Dendritic cell treated with granulocyte-macrophage colony-stimulating factor and Interleukin-4, amounts not matched to agents 40 ng/mL and 50 ng/mL, for 4 days (primary cell): ENCODE data around the gene EPS8L2.

Experiments used
- H3K27ac Mint-ChIP-seq: one replicate; pipeline ENCODE4 v1.8.0; 2022; ENCODE audit warnings: mild to moderate bottlenecking, mixed read lengths
- H3K27me3 Mint-ChIP-seq: one replicate; pipeline ENCODE4 v1.8.0; 2022; ENCODE audit warnings: mild to moderate bottlenecking, mixed read lengths
- H3K36me3 Mint-ChIP-seq: one replicate; pipeline ENCODE4 v1.8.0; 2022; ENCODE audit warnings: low read depth, mixed read lengths
- H3K4me1 Mint-ChIP-seq: one replicate; pipeline ENCODE4 v1.8.0; 2022; ENCODE audit warnings: low read depth, mixed read lengths
- H3K4me3 Mint-ChIP-seq: one replicate; pipeline ENCODE4 v1.8.0; 2022; ENCODE audit warnings: mild to moderate bottlenecking, moderate library complexity, mixed read lengths
- H3K9me3 Mint-ChIP-seq: one replicate; pipeline ENCODE4 v1.8.0; 2022; ENCODE audit warnings: mixed read lengths
- intact Hi-C: fragments of 100-400 bp; cut with micrococcal nuclease; formaldehyde crosslinking; loops from one replicate; pipeline ENCODE4 v1.15.0; 2022

EPS8L2 gene

DNA sequence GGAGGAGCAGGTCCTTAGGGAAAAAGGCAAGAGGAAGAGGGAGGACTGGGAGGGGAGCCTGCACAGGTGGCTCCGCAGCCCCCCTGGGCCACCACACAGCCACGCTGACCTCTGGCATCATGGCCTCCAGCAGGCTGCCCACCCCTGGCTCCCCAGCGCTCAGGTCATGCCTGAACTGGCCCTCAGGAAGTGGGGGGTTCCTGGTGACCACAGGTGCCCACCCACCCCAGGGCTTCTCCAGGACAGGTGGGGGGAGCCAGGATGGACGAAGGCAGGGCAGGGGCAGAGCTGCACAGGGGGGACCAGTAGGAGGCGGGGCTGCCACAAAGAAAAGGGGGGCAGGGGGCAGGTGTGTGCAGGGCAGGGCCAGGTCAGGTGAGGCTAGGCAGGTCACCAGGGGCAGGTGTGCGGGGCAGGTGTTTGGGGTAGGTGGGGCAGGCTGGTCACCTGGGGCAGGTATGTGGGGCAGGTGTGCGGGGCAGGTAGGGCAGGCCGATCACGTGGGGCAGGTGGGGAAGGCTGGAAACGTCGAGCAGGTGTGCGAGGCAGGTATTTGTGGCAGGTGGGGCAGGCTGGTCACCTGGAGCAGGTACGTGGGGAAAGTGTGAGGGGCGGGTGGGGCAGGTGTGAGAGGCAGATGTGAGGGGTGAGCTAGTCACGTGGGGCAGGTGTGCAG is 12.0 kb upstream of the EPS8L2 start:
- peak overlapping the region; percentile 76 for H3K4me3 Mint-ChIP-seq
- peak overlapping the region; percentile 79 for H3K27ac Mint-ChIP-seq
- intact Hi-C loops: loop anchor here (2.0 kb wide), 1 partner anchor 77 kb away; no protein-coding TSS in a partner anchor
- peaks cover 37% of the 10 kb centered on the region for H3K36me3 Mint-ChIP-seq
- no peaks in the 10 kb centered on the region for H3K9me3 Mint-ChIP-seq
- H3K4me1 Mint-ChIP-seq: peaks cover 48% of the 10 kb centered on the region
- H3K27me3 Mint-ChIP-seq: no peaks in the 10 kb centered on the region

DNA sequence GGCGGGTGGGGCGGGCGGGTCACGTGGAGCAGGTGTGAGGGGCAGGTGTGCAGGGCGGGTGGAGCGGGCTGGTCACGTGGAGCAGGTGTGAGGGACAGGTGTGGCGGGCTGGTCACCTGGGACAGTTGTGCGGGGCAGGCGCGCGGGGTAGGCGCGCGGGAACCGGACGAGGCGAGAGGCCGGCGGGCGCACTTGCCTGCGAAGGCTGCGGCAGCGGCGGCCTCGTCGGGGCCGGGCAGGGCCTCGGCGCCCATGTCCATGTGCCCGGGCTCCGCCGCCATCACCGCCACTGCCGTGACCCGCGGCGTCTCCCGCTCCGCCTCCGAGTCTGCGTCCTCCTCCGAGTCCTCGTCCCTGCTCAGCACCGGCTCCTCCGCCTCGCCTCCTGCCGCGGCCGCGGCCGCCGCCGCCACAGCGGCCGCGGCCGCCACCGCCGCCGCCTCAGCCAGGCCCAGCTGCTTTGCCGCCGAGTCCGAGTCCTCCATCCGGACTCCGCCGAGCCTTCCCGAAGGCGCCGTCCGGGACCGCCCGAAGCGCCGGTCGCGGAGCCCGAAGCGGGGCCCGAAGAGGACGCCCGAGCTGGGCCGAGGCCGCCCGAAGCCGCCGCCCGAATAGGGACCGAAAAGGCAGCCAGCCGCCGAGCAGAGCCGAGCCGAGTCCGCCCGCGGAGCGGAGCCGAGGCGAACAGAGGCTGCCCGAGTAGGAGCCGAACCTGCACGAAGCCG is 11.3 kb upstream of the EPS8L2 start, which contains the start of gene DEAF1:
TSS of gene DEAF1 (minus strand) at position 660 of the 725 bp plus-strand sequence. CDS start at position 485, 175 bp downstream.
- H3K9me3 Mint-ChIP-seq: no peaks in the 10 kb centered on the region
- H3K27me3 Mint-ChIP-seq: no peaks in the 10 kb centered on the region
- H3K27ac Mint-ChIP-seq: peak within 1 kb of the TSS; percentile 98
- intact Hi-C loops: loop anchor here (2.0 kb wide), 1 partner anchor 78 kb away; no protein-coding TSS in a partner anchor
- H3K36me3 Mint-ChIP-seq: peaks cover 34% of the 10 kb centered on the region
- peaks cover 52% of the 10 kb centered on the region for H3K4me1 Mint-ChIP-seq
- H3K4me3 Mint-ChIP-seq: peak within 1 kb of the TSS; percentile 76

DNA sequence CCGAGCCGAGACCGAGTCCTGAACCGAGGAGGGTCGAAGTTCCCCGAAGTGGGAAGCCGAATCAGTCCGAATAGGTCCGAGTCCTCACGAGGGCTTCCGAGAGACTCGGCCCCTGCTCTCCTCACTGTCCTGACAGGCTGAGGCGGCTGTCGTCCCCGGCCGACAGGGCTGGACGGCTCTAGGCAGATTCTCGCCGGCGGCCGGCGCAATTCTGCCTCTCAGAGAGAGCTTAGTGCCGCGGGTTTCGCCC is 10.8 kb upstream of the EPS8L2 start:
- peaks cover 57% of the 10 kb centered on the region for H3K4me1 Mint-ChIP-seq

DNA sequence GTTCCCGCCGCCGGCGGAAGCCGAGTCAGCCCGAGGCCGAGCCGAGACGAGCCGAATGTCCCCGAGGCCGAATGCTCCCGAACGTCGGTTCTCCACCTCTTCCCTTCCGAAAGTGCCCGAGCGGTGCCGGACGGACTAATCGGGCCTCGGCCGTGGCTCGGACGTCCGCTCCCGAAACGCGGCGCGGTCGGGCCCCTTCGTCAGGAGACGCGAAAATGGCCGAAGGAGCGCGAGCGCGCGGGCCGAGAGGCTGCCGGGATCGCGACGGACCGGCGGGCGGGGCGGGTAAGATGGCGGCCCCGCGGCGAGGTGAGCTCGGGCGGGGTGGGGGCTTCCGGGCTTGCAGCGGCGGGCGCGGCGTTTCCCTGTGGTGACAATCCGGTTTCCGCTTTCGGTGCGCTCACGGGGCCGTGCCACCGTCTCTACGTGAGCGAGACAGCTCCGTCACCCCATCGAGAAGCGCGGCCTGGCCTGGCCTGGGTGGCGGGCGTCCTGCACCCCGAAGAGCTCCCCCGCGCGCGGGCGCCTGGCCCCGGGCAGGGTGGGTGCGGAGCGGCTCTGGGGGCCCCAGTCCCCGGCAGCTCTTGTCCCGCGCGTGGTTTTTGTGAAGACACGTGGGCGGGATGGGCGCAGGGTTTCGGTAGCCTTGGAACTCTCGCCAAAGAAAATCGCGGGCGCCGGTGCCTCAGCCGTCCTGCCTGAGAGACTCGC is 10.3 kb upstream of the EPS8L2 start, which contains the start of gene TMEM80:
TSS of gene TMEM80 (plus strand) at position 279 of the 711 bp plus-strand sequence. CDS start at position 291, 12 bp downstream.
- peaks cover 58% of the 10 kb centered on the region for H3K4me1 Mint-ChIP-seq
- no peaks in the 10 kb centered on the region for H3K27me3 Mint-ChIP-seq
- peak within 1 kb of the TSS; percentile 98 for H3K27ac Mint-ChIP-seq
- H3K36me3 Mint-ChIP-seq: peaks cover 38% of the 10 kb centered on the region
- no peaks in the 10 kb centered on the region for H3K9me3 Mint-ChIP-seq
- intact Hi-C loops: loop anchor here (2.0 kb wide), 1 partner anchor 79 kb away; no protein-coding TSS in a partner anchor
- peak within 1 kb of the TSS; percentile 76 for H3K4me3 Mint-ChIP-seq

More for the DNA sequence above, 10.8 kb upstream of the EPS8L2 start:
- intact Hi-C loops: loop anchor here (2.0 kb wide), 1 partner anchor 78 kb away; no protein-coding TSS in a partner anchor
- Mint-ChIP-seq H3K27ac (peak overlapping the region; percentile 98), H3K4me3 (peak overlapping the region; percentile 76), H3K36me3 (peaks cover 35% of the 10 kb centered on the region), H3K27me3 (no peaks in the 10 kb centered on the region), H3K9me3 (no peaks in the 10 kb centered on the region)

DNA sequence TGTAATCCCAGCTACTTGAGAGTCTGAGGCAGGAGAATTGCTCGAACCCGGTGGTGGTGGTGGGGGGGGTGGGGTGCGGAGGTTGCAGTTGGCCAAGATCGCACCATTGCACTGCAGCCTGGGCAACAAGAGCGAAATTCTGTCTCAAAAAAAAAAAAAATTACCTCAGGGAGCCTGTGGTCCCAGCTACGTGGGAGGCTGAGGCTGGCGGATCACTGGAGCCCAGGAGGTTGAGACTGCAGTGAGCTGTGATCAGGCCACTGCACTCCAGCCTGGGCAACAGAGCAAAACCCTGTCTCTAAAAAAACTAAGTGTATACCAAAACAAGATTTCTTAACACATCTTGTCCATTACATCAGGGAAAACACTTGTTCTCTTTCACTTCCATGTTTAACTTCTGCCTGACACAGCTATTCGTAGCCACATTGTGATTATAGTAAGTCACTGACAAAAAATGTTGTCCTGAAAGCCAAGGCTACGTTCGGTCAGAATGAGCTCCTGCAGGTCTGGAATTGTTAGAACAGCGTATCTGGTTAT is 9.0 kb upstream of the EPS8L2 start:
- H3K36me3 Mint-ChIP-seq: peaks cover 44% of the 10 kb centered on the region
- peak overlapping the region; percentile 98 for H3K27ac Mint-ChIP-seq
- H3K4me1 Mint-ChIP-seq: peaks cover 63% of the 10 kb centered on the region
- intact Hi-C loops: no loop called here
- H3K4me3 Mint-ChIP-seq: peak overlapping the region; percentile 76
- H3K9me3 Mint-ChIP-seq: no peaks in the 10 kb centered on the region
- H3K27me3 Mint-ChIP-seq: no peaks in the 10 kb centered on the region

DNA sequence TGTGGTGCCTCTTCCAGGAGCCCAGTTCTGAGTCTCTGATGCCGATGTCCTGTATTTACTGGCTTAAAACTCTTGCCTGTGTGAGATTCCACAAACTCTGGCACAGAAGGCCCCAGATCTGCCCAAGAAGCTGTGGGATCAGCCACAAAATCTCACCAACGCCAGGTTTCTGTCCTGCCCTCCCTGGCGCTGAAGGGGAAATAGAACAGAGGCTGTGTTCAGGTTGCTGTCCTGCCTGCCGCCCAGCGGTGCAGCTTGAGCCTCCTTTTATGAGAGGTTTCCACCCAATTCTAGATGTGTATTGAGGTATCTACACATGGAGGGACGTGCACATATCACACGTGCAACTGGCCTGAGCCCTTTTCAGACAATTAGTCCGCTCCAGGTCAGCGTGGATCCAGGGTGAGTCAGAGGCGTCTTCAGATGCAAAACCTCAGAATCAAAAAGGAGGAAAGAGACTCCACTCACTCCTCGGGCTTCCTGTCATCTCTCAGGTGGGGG is 8.2 kb upstream of the EPS8L2 start:
- intact Hi-C loops: no loop called here
- H3K9me3 Mint-ChIP-seq: no peaks in the 10 kb centered on the region
- H3K27me3 Mint-ChIP-seq: no peaks in the 10 kb centered on the region
- peaks cover 53% of the 10 kb centered on the region for H3K36me3 Mint-ChIP-seq
- peak overlapping the region; percentile 41 for H3K4me3 Mint-ChIP-seq
- peak overlapping the region; percentile 98 for H3K27ac Mint-ChIP-seq
- H3K4me1 Mint-ChIP-seq: peaks cover 69% of the 10 kb centered on the region

DNA sequence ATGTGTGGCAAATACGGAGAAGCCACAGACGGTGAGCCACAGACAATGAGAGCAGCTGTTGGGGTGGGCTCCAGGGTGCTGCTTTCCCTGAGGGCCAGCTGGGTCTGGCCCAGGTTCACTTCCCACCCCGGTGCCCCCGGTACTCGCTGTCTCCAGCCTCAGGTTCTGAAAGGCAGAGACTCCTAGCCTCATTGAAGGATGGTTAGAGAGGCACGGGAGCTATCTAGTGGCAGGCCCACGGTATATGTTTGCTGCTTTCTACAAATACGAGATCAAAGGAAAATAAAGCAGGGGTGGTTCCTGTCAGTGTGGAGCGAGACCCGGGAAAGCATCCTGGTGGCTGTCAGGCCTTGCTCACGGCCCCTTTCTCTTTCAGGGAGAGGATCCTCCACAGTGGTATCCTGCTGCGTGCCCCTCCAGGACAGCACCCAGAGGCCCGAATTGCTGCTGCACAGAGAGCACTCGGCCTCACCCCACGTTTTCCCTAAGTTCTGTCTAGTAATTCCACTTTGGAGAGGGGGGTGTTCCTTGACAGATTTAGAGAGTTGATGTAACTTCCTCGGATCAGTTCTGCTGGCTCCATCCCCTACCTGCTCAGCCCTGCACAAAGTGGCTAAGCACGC is 7.4 kb upstream of the EPS8L2 start:
- Mint-ChIP-seq H3K4me1 (peaks cover 68% of the 10 kb centered on the region), H3K27me3 (no peaks in the 10 kb centered on the region), H3K9me3 (no peaks in the 10 kb centered on the region), H3K4me3 (no peak overlapping the region), H3K27ac (peak overlapping the region; percentile 98), H3K36me3 (peaks cover 57% of the 10 kb centered on the region)
- intact Hi-C loops: no loop called here

DNA sequence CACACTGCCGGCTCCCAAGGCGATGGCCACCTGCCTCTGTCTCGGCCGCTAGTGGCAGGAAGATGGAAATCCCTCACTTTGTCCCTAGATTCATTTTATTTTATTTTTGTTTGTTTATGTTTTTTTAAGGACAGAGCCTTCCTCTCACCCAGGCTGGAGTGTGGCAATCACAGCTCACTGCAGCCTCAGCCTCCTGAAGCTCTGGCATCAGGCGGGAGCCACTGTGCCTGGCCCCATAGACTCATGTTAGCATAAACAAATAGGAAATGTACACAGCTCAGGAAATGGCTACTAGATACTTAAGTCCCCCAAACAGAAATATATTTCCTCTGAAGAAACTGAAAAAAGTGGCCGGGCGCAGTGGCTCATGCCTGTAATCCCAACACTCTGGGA is 6.9 kb upstream of the EPS8L2 start:
- intact Hi-C loops: no loop called here
- peaks cover 63% of the 10 kb centered on the region for H3K4me1 Mint-ChIP-seq
- H3K27ac Mint-ChIP-seq: no peak overlapping the region
- H3K27me3 Mint-ChIP-seq: no peaks in the 10 kb centered on the region
- H3K4me3 Mint-ChIP-seq: no peak overlapping the region
- H3K36me3 Mint-ChIP-seq: peaks cover 62% of the 10 kb centered on the region
- H3K9me3 Mint-ChIP-seq: no peaks in the 10 kb centered on the region

DNA sequence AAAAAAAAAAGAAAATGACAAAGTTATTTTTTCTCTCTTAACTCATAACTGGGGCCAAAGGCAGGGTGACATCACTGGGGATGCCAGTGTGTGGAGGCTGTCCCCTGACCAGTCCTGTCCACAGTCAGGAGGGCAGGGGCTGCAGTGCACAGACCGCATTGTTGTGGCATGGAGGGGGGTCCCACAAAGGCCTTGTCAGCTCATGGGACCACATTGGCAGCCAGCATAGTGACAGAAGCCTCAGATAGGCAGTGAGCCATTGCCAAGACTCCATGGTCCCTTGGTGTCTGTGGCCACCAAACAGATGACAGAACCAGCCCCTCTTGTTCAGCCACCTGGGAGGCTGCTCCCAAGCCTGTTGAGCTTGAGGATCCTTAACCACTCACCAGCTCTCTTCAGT is 6.3 kb upstream of the EPS8L2 start:
- Mint-ChIP-seq H3K9me3 (no peaks in the 10 kb centered on the region), H3K4me3 (no peak overlapping the region), H3K4me1 (peaks cover 62% of the 10 kb centered on the region), H3K36me3 (peaks cover 68% of the 10 kb centered on the region), H3K27ac (no peak overlapping the region), H3K27me3 (peaks cover 4% of the 10 kb centered on the region)
- intact Hi-C loops: no loop called here

DNA sequence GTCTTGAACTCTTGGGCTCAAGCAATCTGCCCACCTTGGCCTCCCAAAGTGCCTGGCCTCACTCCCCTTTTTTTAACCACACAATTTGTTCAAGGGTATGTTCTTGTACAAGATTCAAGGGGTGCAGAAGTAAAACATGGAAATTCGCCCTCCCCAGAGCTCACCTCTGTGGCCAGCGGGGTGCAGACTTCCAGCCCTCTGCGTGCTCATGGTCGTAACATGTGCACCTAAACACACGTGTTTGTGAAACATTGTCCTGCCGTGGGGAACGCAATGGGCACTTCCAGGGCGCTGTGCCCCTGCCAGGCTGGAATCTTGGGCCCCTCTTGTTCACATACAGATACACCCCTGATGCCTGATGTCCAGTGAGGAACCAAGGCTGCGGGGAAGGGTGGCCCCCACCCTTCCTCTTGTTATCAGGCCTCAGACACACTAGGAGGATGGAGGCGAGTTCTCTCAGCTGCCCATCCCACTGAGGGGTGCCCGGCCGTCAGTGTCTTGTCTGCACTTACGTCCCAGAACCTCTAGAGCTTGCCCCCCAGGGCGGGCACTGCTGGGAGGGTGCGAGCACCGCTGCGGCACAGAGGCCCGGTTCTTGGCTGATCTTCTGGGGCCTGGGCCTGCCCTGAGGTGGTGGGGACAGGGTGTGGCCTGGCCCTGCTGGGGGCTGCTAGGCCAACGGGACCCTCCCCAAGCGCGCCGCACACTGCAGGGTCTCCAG is 4.1 kb upstream of the EPS8L2 start:
- Mint-ChIP-seq H3K4me3 (no peak overlapping the region), H3K9me3 (no peaks in the 10 kb centered on the region), H3K36me3 (peaks cover 70% of the 10 kb centered on the region), H3K4me1 (peaks cover 64% of the 10 kb centered on the region), H3K27me3 (peaks cover 19% of the 10 kb centered on the region), H3K27ac (no peak overlapping the region)
- intact Hi-C loops: no loop called here

DNA sequence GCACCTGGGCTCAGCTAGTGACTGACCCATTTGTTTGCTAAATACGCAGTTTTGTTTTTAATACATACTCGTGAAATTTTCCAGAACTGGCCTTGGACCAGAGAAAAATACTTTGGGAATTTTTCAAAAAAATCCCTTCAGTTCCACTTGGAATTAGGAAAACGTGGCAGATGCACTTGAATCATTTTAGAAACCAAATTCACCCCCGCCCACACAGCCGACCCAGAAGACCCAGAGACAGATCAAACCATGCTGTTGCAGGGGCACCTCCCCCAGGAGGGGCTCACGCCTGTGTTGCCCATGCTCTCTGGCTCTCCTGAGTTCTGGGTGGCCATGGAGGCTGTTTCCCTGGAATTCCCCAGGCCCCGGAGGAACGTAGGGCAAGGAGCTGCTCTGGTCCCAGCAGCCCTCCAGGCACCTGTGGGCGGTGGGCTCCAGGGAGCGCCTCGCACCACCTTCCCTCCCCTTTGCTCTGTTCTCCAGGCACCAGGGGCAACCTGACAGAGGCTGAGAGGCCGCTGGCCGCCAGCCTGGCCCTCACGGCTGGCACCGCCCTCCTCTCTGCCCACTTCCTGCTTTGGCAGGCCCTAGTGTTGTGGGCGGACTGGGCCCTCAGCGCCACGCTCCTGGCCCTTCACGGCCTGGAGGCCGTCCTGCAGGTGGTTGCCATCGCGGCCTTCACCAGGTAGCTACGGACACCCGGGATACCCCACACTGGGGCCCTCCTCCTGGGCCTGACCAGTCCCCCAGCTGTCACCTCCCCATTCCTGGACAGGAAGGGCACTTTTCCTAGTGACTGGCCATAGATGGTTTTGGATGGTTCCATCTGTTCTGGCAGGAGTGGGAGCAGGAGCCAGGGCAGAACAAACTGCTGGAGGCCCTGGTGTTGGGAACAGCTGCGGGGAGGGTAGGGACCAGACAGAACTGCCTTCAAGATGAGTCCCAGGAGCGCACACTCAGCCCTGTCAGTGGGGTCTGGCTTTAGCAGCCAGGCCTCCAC is 3.3 kb upstream of the EPS8L2 start:
- intact Hi-C loops: no loop called here

DNA sequence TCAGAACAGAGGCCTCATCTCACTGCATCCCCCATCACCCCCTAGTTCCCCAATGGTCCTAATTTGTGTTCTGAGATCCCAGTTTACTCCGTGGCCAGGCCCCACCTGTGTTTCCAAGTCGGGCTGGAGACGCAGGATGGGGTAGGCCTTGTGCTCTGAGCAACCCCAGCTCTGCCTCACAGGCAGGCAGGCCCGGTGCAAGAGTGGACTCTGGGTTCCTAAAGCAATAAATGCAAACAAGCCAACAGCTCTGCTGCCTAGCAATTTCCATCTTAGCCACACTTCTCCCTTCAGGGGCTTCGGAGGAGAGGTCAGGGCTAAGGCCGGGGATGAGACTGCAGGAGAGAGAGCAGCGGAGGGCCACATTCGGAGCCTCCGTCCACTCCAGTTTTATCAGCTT is 2.5 kb upstream of the EPS8L2 start:
- H3K27ac Mint-ChIP-seq: peak overlapping the region; percentile 73
- intact Hi-C loops: no loop called here
- H3K9me3 Mint-ChIP-seq: no peaks in the 10 kb centered on the region
- H3K4me1 Mint-ChIP-seq: peaks cover 48% of the 10 kb centered on the region
- no peak overlapping the region for H3K4me3 Mint-ChIP-seq
- peaks cover 63% of the 10 kb centered on the region for H3K36me3 Mint-ChIP-seq
- H3K27me3 Mint-ChIP-seq: peaks cover 35% of the 10 kb centered on the region

More for the DNA sequence above, 3.3 kb upstream of the EPS8L2 start:
- Mint-ChIP-seq H3K27me3 (peaks cover 27% of the 10 kb centered on the region), H3K4me1 (peaks cover 56% of the 10 kb centered on the region), H3K36me3 (peaks cover 70% of the 10 kb centered on the region), H3K9me3 (no peaks in the 10 kb centered on the region), H3K4me3 (no peak overlapping the region), H3K27ac (peak overlapping the region; percentile 73)
